PC-3 (cell line): ENCODE measurements around the gene GGA3. TPM values are rescaled to one million over a fixed set of nuclear protein-coding genes. Genes with fewer than 3 reads are reported as not detected.

Experiments used
- ATAC-seq: fragments of 200-7000 bp; cut with Tn5 transposase; 2 replicates; pipeline ENCODE4 v1.9.1; 2020; ENCODE audit warnings: mild to moderate bottlenecking, moderate library complexity
- BruUV-seq: library from RNA; stranded (reverse); fragments of 400-500 nt; replicated peaks from 2 replicates; lab custom pipeline; 2021; lab: Mats Ljungman, UMichigan
- CTCF ChIA-PET: fragments of 300-600 bp; sonication (Branson Sonifier 250); formaldehyde crosslinking; loops from one replicate; lab custom pipeline; 2022; ENCODE audit warnings: antibody characterized with exemption; lab: Charles Lee
- POLR2A ChIA-PET: fragments of 300-600 bp; sonication (Branson Sonifier 250); formaldehyde crosslinking; loops from one replicate; lab custom pipeline; 2022; ENCODE audit warnings: antibody characterized with exemption; ENCODE audit not compliant: unreplicated experiment; lab: Charles Lee
- DNase-seq: peaks from one replicate; pipeline ENCODE4 v3.0.0-alpha.2; 2015
- H2AFZ ChIP-seq: fragments of 300-600 bp; sonication (generic); 2 replicates; pipeline ENCODE4 v1.6.0; 2016; ENCODE audit warnings: antibody characterized with exemption, low read length
- H3F3A ChIP-seq: fragments of 300-600 bp; sonication (generic); one replicate; pipeline ENCODE4 v1.6.0; 2017; ENCODE audit warnings: antibody characterized with exemption, low read length, control low read depth, mild to moderate bottlenecking; ENCODE audit not compliant: unreplicated experiment
- H3K27ac ChIP-seq: fragments of 300-600 bp; sonication (generic); 2 replicates; pipeline ENCODE4 v1.5.1; 2016; ENCODE audit warnings: mild to moderate bottlenecking, low read length
- H3K27me3 ChIP-seq: fragments of 300-600 bp; sonication (generic); 2 replicates; pipeline ENCODE4 v1.6.1; 2016; ENCODE audit warnings: low read length, mixed read lengths
- H3K36me3 ChIP-seq: fragments of 300-600 bp; sonication (generic); 2 replicates; pipeline ENCODE4 v1.6.1; 2016; ENCODE audit warnings: low read depth, mixed run types, low read length, mixed read lengths
- H3K4me1 ChIP-seq: fragments of 300-600 bp; sonication (generic); 2 replicates; pipeline ENCODE4 v1.5.1; 2016; ENCODE audit warnings: low read length; ENCODE audit not compliant: insufficient read depth
- H3K4me2 ChIP-seq: fragments of 300-600 bp; sonication (generic); 2 replicates; pipeline ENCODE4 v1.6.0; 2016; ENCODE audit warnings: low read length
- H3K4me3 ChIP-seq: fragments of 300-600 bp; sonication (generic); 2 replicates; pipeline ENCODE4 v1.5.1; 2016; ENCODE audit warnings: mild to moderate bottlenecking, low read length, mixed read lengths
- H3K79me2 ChIP-seq: fragments of 300-600 bp; sonication (generic); 2 replicates; pipeline ENCODE4 v1.6.1; 2017; ENCODE audit warnings: low read length, mixed read lengths
- H3K9ac ChIP-seq: fragments of 300-600 bp; sonication (generic); 2 replicates; pipeline ENCODE4 v1.6.0; 2016; ENCODE audit warnings: mild to moderate bottlenecking, low read length
- H3K9me2 ChIP-seq: fragments of 300-600 bp; sonication (generic); replicated peaks from 2 replicates; pipeline ENCODE4 v1.6.1; 2016; ENCODE audit warnings: mixed run types, low read length, mixed read lengths
- H3K9me3 ChIP-seq: fragments of 300-600 bp; sonication (generic); 2 replicates; pipeline ENCODE4 v1.6.1; 2016; ENCODE audit warnings: low read length, mixed read lengths
- H4K20me1 ChIP-seq: fragments of 300-600 bp; sonication (generic); 2 replicates; pipeline ENCODE4 v1.6.1; 2016; ENCODE audit warnings: low read length, mixed read lengths
- EZH2 ChIP-seq: fragments of 300-600 bp; sonication (generic); IDR thresholded peaks from one replicate; pipeline ENCODE4 v1.6.1; 2017; ENCODE audit warnings: antibody characterized with exemption, mild to moderate bottlenecking, low read length; ENCODE audit not compliant: unreplicated experiment
- EZH2phosphoT487 ChIP-seq: fragments of 300-600 bp; sonication (generic); IDR thresholded peaks from 2 replicates; pipeline ENCODE4 v1.6.1; 2018; ENCODE audit warnings: mild to moderate bottlenecking, antibody characterized with exemption, low read length, borderline replicate concordance
- intact Hi-C: fragments of 100-400 bp; cut with micrococcal nuclease; formaldehyde crosslinking; loops from 2 replicates; pipeline ENCODE4 v1.9.0; 2023
- total RNA-seq: library from RNA; depleted of rRNA; stranded (reverse); fragments of >200 nt; gene quantifications from 2 replicates; pipeline ENCODE4 v1.2.3, GENCODE V29; 2014
- TF ChIP-seq, protein P1 (sequence below): fragments of 300-600 bp; sonication (generic); conservative IDR thresholded peaks from 2 replicates; pipeline ENCODE4 v1.5.1; 2017; ENCODE audit warnings: antibody characterized with exemption, low read depth, mild to moderate bottlenecking, low read length

The GGA3 gene
- total RNA-seq, 1 experiment from 2014 or later = 38.8 TPM

DNA sequence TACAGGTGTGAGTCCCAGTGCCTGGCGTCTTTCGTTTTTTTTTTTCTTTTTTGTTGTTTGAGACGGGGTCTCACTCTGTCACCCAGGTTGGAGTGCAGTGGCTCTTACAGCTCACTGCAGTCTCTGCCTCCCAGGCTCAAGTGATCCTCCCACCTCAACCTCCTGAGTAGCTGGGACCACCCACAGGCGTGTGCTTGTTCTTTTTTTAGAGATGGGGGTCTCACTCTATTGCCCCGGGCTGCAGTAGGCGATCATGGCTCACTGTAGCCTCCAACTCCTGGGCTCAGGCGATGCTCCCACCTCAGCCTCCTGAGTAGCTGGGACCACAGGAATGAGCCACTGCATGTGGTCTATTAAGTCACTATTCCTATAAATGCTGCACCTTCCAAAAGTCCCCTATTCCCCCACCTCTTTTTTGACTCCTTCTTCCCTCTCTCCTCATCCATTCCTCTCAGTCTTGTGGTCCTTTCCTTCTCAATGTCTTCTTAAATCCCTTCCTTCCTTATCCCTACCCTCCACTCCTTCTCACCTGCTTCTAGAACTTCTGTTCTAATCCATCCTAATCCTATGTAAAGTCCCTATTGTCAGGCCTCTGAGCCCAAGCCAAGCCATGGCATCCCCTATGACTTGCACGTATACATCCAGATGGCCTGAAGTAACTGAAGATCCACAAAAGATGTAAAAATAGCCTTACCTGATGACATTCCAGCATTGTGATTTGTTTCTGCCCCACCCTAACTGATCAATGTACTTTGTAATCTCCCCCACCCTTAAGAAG is 9.2 kb downstream of the GGA3 start:
- Histone ChIP-seq H3K9ac (no peak overlapping the region), H3K27ac (no peak overlapping the region), H3K79me2 (peaks cover 58% of the 10 kb centered on the region), H3K4me2 (no peak overlapping the region), H3K4me3 (no peak overlapping the region), H3K9me3 (no peaks in the 10 kb centered on the region), H4K20me1 (no peaks in the 10 kb centered on the region), H3K9me2 (no peaks in the 10 kb centered on the region), H3F3A (no peaks in the 10 kb centered on the region), H3K36me3 (0 out of 2 replicates have a peak, but pooled peaks cover 4% of the 10 kb centered on the region), H2AFZ (no peak overlapping the region), H3K27me3 (no peaks in the 10 kb centered on the region), H3K4me1 (no peaks in the 10 kb centered on the region)
- no peak for DNase-seq
- intact Hi-C loops = no loop called here
- ATAC-seq = no peak
- no peak for TF ChIP-seq EZH2
- TF ChIP-seq, protein P1, sequence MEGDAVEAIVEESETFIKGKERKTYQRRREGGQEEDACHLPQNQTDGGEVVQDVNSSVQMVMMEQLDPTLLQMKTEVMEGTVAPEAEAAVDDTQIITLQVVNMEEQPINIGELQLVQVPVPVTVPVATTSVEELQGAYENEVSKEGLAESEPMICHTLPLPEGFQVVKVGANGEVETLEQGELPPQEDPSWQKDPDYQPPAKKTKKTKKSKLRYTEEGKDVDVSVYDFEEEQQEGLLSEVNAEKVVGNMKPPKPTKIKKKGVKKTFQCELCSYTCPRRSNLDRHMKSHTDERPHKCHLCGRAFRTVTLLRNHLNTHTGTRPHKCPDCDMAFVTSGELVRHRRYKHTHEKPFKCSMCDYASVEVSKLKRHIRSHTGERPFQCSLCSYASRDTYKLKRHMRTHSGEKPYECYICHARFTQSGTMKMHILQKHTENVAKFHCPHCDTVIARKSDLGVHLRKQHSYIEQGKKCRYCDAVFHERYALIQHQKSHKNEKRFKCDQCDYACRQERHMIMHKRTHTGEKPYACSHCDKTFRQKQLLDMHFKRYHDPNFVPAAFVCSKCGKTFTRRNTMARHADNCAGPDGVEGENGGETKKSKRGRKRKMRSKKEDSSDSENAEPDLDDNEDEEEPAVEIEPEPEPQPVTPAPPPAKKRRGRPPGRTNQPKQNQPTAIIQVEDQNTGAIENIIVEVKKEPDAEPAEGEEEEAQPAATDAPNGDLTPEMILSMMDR = no peak
- no peak for TF ChIP-seq EZH2phosphoT487
- no TSS peak for BruUV-seq
- ChIA-PET POLR2A (no interaction called here), CTCF (no interaction called here)

DNA sequence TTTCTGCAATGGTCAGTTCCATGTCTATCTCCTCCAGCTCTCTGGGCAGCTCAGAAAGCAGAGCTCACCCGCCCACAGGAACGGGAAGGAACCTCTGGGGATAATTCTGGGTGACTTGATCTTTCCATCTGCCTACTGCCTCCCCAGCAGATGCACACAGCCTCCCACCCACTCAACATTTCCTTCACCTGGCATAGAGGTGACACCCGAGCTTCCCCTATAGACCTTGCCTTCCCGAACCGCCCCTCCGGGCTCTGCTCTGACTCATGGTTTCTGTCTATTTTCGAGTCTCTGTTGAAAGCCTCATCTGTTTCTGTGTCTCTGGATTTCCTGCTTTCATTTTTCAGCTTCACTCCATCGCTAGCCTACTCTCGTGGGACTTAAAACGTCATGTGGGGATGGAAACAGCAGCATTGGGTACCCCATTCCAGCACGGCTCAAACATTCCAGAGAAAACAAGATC is 11.4 kb downstream of the GGA3 start:
- ChIA-PET CTCF (no interaction called here), POLR2A (no interaction called here)
- Histone ChIP-seq H4K20me1 (no peaks in the 10 kb centered on the region), H3K4me3 (no peak overlapping the region), H3K27ac (no peak overlapping the region), H3F3A (no peaks in the 10 kb centered on the region), H3K9ac (no peak overlapping the region), H3K4me2 (no peak overlapping the region), H3K27me3 (no peaks in the 10 kb centered on the region), H3K79me2 (peaks cover 53% of the 10 kb centered on the region), H3K36me3 (peaks cover 21% of the 10 kb centered on the region; the same call in 1 of the 2 replicates), H3K9me2 (no peaks in the 10 kb centered on the region), H3K4me1 (no peaks in the 10 kb centered on the region), H3K9me3 (no peaks in the 10 kb centered on the region), H2AFZ (no peak overlapping the region)
- DNase-seq = no peak
- TF ChIP-seq EZH2 (no peak), EZH2phosphoT487 (no peak)
- TF ChIP-seq, protein P1 = no peak
- no TSS peak for BruUV-seq
- no peak for ATAC-seq
- intact Hi-C loops = no loop called here

DNA sequence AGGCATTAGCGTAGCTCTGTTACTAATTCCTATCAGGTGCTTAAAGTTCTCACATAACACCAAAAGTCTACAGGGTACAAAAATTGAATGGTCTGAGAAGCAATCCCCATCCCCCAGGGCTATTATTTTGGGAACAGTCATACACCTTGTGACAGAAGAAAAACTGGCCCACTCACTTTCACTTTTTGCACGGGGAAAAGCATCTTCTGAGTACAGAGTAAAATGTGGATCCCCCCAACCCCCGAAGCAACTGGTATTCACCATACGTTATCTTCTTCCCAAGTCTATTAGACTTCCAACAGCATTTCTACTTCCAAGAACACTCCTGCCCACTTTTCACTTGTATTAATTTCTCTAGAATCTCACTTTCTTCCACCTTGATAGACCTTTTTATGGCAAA is 11.8 kb downstream of the GGA3 start:
- DNase-seq (no peak), ATAC-seq (no peak)
- BruUV-seq = no TSS peak
- no peak overlapping the region for H2AFZ ChIP-seq
- no peak for TF ChIP-seq EZH2
- TF ChIP-seq, protein P1 = no peak
- no peak for TF ChIP-seq EZH2phosphoT487
- no peaks in the 10 kb centered on the region for H3K27me3 ChIP-seq
- no peak overlapping the region for H3K4me3 ChIP-seq
- H3F3A ChIP-seq = no peaks in the 10 kb centered on the region
- H3K79me2 ChIP-seq = peaks cover 53% of the 10 kb centered on the region
- H3K36me3 ChIP-seq = peaks cover 25% of the 10 kb centered on the region; the same call in 1 of the 2 replicates
- intact Hi-C loops = no loop called here
- H3K9ac ChIP-seq = no peak overlapping the region
- H3K9me2 ChIP-seq = no peaks in the 10 kb centered on the region
- no peaks in the 10 kb centered on the region for H4K20me1 ChIP-seq
- CTCF ChIA-PET = no interaction called here
- H3K27ac ChIP-seq = no peak overlapping the region
- H3K4me1 ChIP-seq = no peaks in the 10 kb centered on the region
- POLR2A ChIA-PET = no interaction called here
- H3K9me3 ChIP-seq = no peaks in the 10 kb centered on the region
- no peak overlapping the region for H3K4me2 ChIP-seq
